Measurements from ENCODE around the gene ABCF2. TPM values are rescaled to one million over a fixed set of nuclear protein-coding genes. Genes with fewer than 3 reads are reported as not detected.

The ABCF2 gene
- total RNA-seq, 2 donors from 2014 or later: 25.3 to 44.1 TPM

DNA sequence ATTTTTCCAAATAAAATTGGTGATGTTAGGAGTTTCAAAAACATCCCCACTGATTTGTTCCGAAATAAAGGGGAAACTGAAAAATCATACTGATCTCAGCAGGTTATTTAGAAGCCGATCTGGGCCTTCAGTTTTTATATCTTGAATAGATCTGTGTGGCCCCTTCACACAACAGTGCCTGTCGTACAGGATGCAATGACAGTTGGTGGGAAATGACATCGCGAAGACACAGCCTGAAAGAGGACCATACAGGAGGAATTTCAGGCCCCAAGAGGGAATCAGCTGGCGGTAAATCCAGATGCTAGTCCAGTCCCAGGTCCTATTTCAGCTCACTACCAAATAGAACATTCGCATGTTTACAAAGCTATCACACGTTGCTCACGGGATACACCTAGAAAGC lies 19.7 kb downstream of the ABCF2 start:
- TF ChIP-seq CTCF (IDR thresholded peaks at IDR 0.05): no peak
- H3K9me3 ChIP-seq: no peaks in the 10 kb centered on the region
- no peak for DNase-seq (ENCODE audit: low spot score)
- no peak overlapping the region for H3K4me3 ChIP-seq
- H3K36me3 ChIP-seq: no peaks in the 10 kb centered on the region
- no peak overlapping the region for H3K27ac ChIP-seq
- H3K4me1 ChIP-seq (ENCODE audit: control insufficient read depth in 1 of 2, low read depth in 2 of 2): no peaks in the 10 kb centered on the region
- H3K27me3 ChIP-seq (replicated peaks; ENCODE audit: insufficient read depth): no peaks in the 10 kb centered on the region
- no peak for ATAC-seq (ENCODE audit: insufficient number of reproducible peaks, low FRiP score, low read depth)

GRCh38 chr7:151206914-151207313 lies 20.1 kb downstream of the ABCF2 start:
- no peaks in the 10 kb centered on the region for H3K27me3 ChIP-seq (replicated peaks; ENCODE audit: insufficient read depth)
- ATAC-seq (ENCODE audit: insufficient number of reproducible peaks, low FRiP score, low read depth) (no peak), DNase-seq (ENCODE audit: low spot score) (no peak)
- H3K4me1 ChIP-seq (ENCODE audit: control insufficient read depth in 1 of 2, low read depth in 2 of 2): no peaks in the 10 kb centered on the region
- H3K36me3 ChIP-seq: no peaks in the 10 kb centered on the region
- no peak overlapping the region for H3K4me3 ChIP-seq
- H3K27ac ChIP-seq: no peak overlapping the region
- TF ChIP-seq CTCF (IDR thresholded peaks at IDR 0.05): no peak
- no peaks in the 10 kb centered on the region for H3K9me3 ChIP-seq

GRCh38 chr7:151205730-151206129 lies 21.3 kb downstream of the ABCF2 start:
- no peaks in the 10 kb centered on the region for H3K27me3 ChIP-seq (replicated peaks; ENCODE audit: insufficient read depth)
- no peak overlapping the region for H3K27ac ChIP-seq
- DNase-seq (ENCODE audit: low spot score) (no peak), ATAC-seq (ENCODE audit: insufficient number of reproducible peaks, low FRiP score, low read depth) (no peak)
- H3K9me3 ChIP-seq: no peaks in the 10 kb centered on the region
- H3K4me3 ChIP-seq: no peak overlapping the region
- no peaks in the 10 kb centered on the region for H3K36me3 ChIP-seq
- TF ChIP-seq CTCF (IDR thresholded peaks at IDR 0.05): no peak
- no peaks in the 10 kb centered on the region for H3K4me1 ChIP-seq (ENCODE audit: control insufficient read depth in 1 of 2, low read depth in 2 of 2)

GRCh38 chr7:151204383-151205032 lies 22.5 kb downstream of the ABCF2 start:
- Histone ChIP-seq H3K27me3 (replicated peaks; ENCODE audit: insufficient read depth) (no peaks in the 10 kb centered on the region), H3K36me3 (no peaks in the 10 kb centered on the region), H3K4me3 (no peak overlapping the region), H3K9me3 (no peaks in the 10 kb centered on the region), H3K4me1 (ENCODE audit: control insufficient read depth in 1 of 2, low read depth in 2 of 2) (no peaks in the 10 kb centered on the region), H3K27ac (no peak overlapping the region)
- no peak for DNase-seq (ENCODE audit: low spot score)
- no peak for TF ChIP-seq CTCF (IDR thresholded peaks at IDR 0.05)
- no peak for ATAC-seq (ENCODE audit: insufficient number of reproducible peaks, low FRiP score, low read depth)

GRCh38 chr7:151202836-151203235 lies 24.2 kb downstream of the ABCF2 start:
- ATAC-seq (ENCODE audit: insufficient number of reproducible peaks, low FRiP score, low read depth) (no peak), DNase-seq (ENCODE audit: low spot score) (no peak)
- Histone ChIP-seq H3K9me3 (no peaks in the 10 kb centered on the region), H3K36me3 (no peaks in the 10 kb centered on the region), H3K27ac (no peak overlapping the region), H3K27me3 (replicated peaks; ENCODE audit: insufficient read depth) (no peaks in the 10 kb centered on the region), H3K4me1 (ENCODE audit: control insufficient read depth in 1 of 2, low read depth in 2 of 2) (no peaks in the 10 kb centered on the region), H3K4me3 (no peak overlapping the region)
- TF ChIP-seq CTCF (IDR thresholded peaks at IDR 0.05): no peak

Data from thoracic aorta (tissue), 2 donors.